HepG2 (cell line): ENCODE results near the gene CABLES1. TPM values are rescaled to one million over a fixed set of nuclear protein-coding genes. Genes with fewer than 3 reads are reported as not detected.

Experiments used
- ATAC-seq: fragments of 200-7000 bp; cut with Tn5 transposase; 3 replicates; pipeline ENCODE4 v1.9.1; 2020; ENCODE audit warnings: mild to moderate bottlenecking, moderate library complexity
- BruUV-seq: library from RNA; stranded (reverse); fragments of 400-500 nt; replicated peaks from 2 replicates; lab custom pipeline; 2021; lab: Mats Ljungman, UMichigan
- CTCF ChIA-PET: fragments of 300-600 bp; formaldehyde crosslinking; extraction: SDS; loops from one replicate; lab custom pipeline; 2021; ENCODE audit warnings: low total read pairs, inconsistent platforms, low intra/inter-chr PET ratio; lab: Yijun Ruan, JAX
- POLR2A ChIA-PET: fragments of 350-600 bp; sonication (Branson Sonifier 250); formaldehyde crosslinking; loops from one replicate; lab custom pipeline; 2020; ENCODE audit warnings: antibody characterized with exemption, inconsistent platforms; lab: Yijun Ruan, JAX
- DNase-seq: peaks from one replicate; pipeline ENCODE4 v3.0.0-alpha.2; 2015; ENCODE audit warnings: low spot score
- FAIRE-seq: peaks from 3 replicates; lab custom pipeline; 2011; peaks lifted over from hg19 to GRCh38; lab: Jason Lieb, UNC
- H2AFZ ChIP-seq: one replicate; pipeline ENCODE4 v1.6.1; 2011; ENCODE audit warnings: low read length, inconsistent platforms
- H3K27ac ChIP-seq: fragments of 300-600 bp; 3 replicates; pipeline ENCODE4 v1.8.0; 2011; ENCODE audit warnings: mixed run types, mild to moderate bottlenecking, mixed read lengths, low read length, inconsistent platforms; ENCODE audit not compliant: insufficient read depth; ENCODE audit errors: extremely low read length
- H3K27me3 ChIP-seq, 2 experiments: fragments of 200-600 bp in 1 of 2; 2 replicates in 1 of 2; 3 replicates in 1 of 2; pipeline versions ENCODE4 v1.6.0 to v1.8.0; 2011; ENCODE audit warnings: low read length in 2 of 2, mild to moderate bottlenecking in 2 of 2, moderate library complexity in 2 of 2, inconsistent platforms in 1 of 2; ENCODE audit not compliant: insufficient read depth in 2 of 2, control insufficient read depth in 1 of 2
- H3K36me3 ChIP-seq, 2 experiments: fragments of 200-600 bp in 1 of 2; replicated peaks in 1 of 2; 2 replicates in 1 of 2; 3 replicates in 1 of 2; pipeline versions ENCODE4 v1.5.1 to v1.8.0; 2011; ENCODE audit warnings: low read length in 2 of 2, inconsistent platforms in 1 of 2; ENCODE audit not compliant: insufficient read depth in 2 of 2, control insufficient read depth in 1 of 2
- H3K4me1 ChIP-seq: 2 replicates; pipeline ENCODE4 v1.5.1; 2012; ENCODE audit warnings: low read length, inconsistent platforms; ENCODE audit not compliant: insufficient read depth
- H3K4me2 ChIP-seq: 2 replicates; pipeline ENCODE4 v1.6.0; 2011; ENCODE audit warnings: low read depth, low read length, inconsistent platforms
- H3K4me3 ChIP-seq, 3 experiments: fragments of 200-600 bp in 1 of 3; sonication (generic), shearing (Covaris generic) in 1 of 3; replicated peaks in 1 of 3; 2 replicates each; pipeline ENCODE4 v1.5.1; 2011 to 2016; ENCODE audit warnings: low read length in 3 of 3, inconsistent platforms in 2 of 3, low read depth in 2 of 3, mild to moderate bottlenecking in 2 of 3, control low read depth in 1 of 3, mixed read lengths in 1 of 3; ENCODE audit not compliant: insufficient read depth in 1 of 3
- H3K79me2 ChIP-seq: one replicate; pipeline ENCODE4 v1.6.1; 2011; ENCODE audit warnings: low read length, inconsistent platforms; ENCODE audit not compliant: insufficient read depth
- H3K9ac ChIP-seq: 2 replicates; pipeline ENCODE4 v1.6.0; 2011; ENCODE audit warnings: mild to moderate bottlenecking, low read depth, low read length, inconsistent platforms; ENCODE audit not compliant: insufficient read depth
- H3K9me3 ChIP-seq: 2 replicates; pipeline ENCODE4 v1.5.1; 2012; ENCODE audit warnings: mild to moderate bottlenecking, low read length
- H4K20me1 ChIP-seq: 2 replicates; pipeline ENCODE4 v1.6.0; 2011; ENCODE audit warnings: inconsistent platforms, mild to moderate bottlenecking, low read length, moderate library complexity; ENCODE audit not compliant: insufficient read depth
- BHLHE40 ChIP-seq: IDR thresholded peaks from 2 replicates; pipeline ENCODE4 v1.6.1; 2011; ENCODE audit warnings: low read length, improper control_type of control experiment
- CSRNP1 ChIP-seq: sonication (generic); formaldehyde crosslinking; IDR thresholded peaks from 2 replicates; pipeline ENCODE4 v1.8.1; 2023; ENCODE audit warnings: mild to moderate bottlenecking, missing genetic modification reagents
- FOSL1 ChIP-seq: sonication (generic); formaldehyde crosslinking; IDR thresholded peaks from 2 replicates; pipeline ENCODE4 v1.9.0; 2021; ENCODE audit warnings: missing genetic modification reagents, borderline replicate concordance
- FOXP1 ChIP-seq, 2 experiments: fragments of 450-650 bp in 1 of 2; IDR thresholded peaks; 2 replicates each; pipeline ENCODE4 v1.6.1; 2017 to 2018; ENCODE audit warnings: antibody characterized with exemption in 1 of 2
- ISL2 ChIP-seq: sonication (generic); formaldehyde crosslinking; IDR thresholded peaks from 2 replicates; pipeline ENCODE4 v1.5.0; 2020; ENCODE audit warnings: missing genetic modification reagents
- MAF1 ChIP-seq: sonication (generic); formaldehyde crosslinking; IDR thresholded peaks from 2 replicates; pipeline ENCODE4 v1.5.0; 2020; ENCODE audit warnings: missing genetic modification reagents, borderline replicate concordance
- NFE2 ChIP-seq: sonication (generic); formaldehyde crosslinking; IDR thresholded peaks from 2 replicates; pipeline ENCODE4 v1.4.0; 2020; ENCODE audit warnings: missing genetic modification reagents
- RBM39 ChIP-seq: fragments of 200-400 bp; formaldehyde crosslinking; IDR thresholded peaks from one replicate; pipeline ENCODE4 v1.6.1; 2018; ENCODE audit warnings: antibody characterized with exemption, mild to moderate bottlenecking, low read depth, low read length; ENCODE audit not compliant: poor library complexity, severe bottlenecking
- SIN3B ChIP-seq: fragments of 150-350 bp; IDR thresholded peaks from 2 replicates; pipeline ENCODE4 v1.6.1; 2014; ENCODE audit warnings: low read length
- SRSF1 ChIP-seq: fragments of 200-400 bp; formaldehyde crosslinking; optimal IDR thresholded peaks from 2 replicates; pipeline ENCODE3; 2017; ENCODE audit warnings: mild to moderate bottlenecking, low read depth, low read length, moderate library complexity
- ZNF232 ChIP-seq: sonication (generic); formaldehyde crosslinking; IDR thresholded peaks from 2 replicates; pipeline ENCODE4 v1.4.0; 2020; ENCODE audit warnings: missing genetic modification reagents, borderline replicate concordance
- ZNF253 ChIP-seq: sonication (generic); formaldehyde crosslinking; IDR thresholded peaks from 2 replicates; pipeline ENCODE4 v1.8.0; 2022; ENCODE audit warnings: mild to moderate bottlenecking, missing genetic modification reagents, borderline replicate concordance
- ZNF281 ChIP-seq: sonication (generic); formaldehyde crosslinking; IDR thresholded peaks from 2 replicates; pipeline ENCODE4 v1.4.0; 2020; ENCODE audit warnings: missing genetic modification reagents, borderline replicate concordance
- ZNF451 ChIP-seq: sonication (generic); formaldehyde crosslinking; IDR thresholded peaks from 2 replicates; pipeline ENCODE4 v1.5.0; 2020; ENCODE audit warnings: mild to moderate bottlenecking, missing genetic modification reagents
- ZNF513 ChIP-seq: sonication (generic); formaldehyde crosslinking; conservative IDR thresholded peaks from 2 replicates; pipeline ENCODE4 v1.5.0; 2020; ENCODE audit warnings: missing genetic modification reagents
- ZNF580 ChIP-seq: IDR thresholded peaks from 2 replicates; pipeline ENCODE4 v1.6.1; 2016; ENCODE audit warnings: low read depth, borderline replicate concordance
- WGBS: methylation state at CpG from one replicate; pipeline ENCODE4 v1.1.6; 2017; ENCODE audit warnings: low lambda C conversion rate; 5-methylcytosine and 5-hydroxymethylcytosine counted together
- in situ Hi-C: cut with HindIII; loops from 2 replicates; pipeline ENCODE4 v1.10.0; 2017; ENCODE audit warnings: low pct_unique_long_range_greater_than_20kb; ENCODE audit not compliant: extremely low pct_ligation_motif_present
- intact Hi-C: fragments of 100-400 bp; cut with micrococcal nuclease; formaldehyde crosslinking; loops from one replicate; pipeline ENCODE4 v1.10.0; 2022; ENCODE audit not compliant: unreplicated experiment
- polyA plus RNA-seq, 8 experiments: library from polyadenylated mRNA; depleted of rRNA in 3 of 8; stranded (reverse) in 7 of 8; unstranded in 1 of 8; fragments of >200 nt; fragmentation: Illumina TruSeq in 4 of 8; extraction: Trizol in 4 of 8; gene quantifications; 2 replicates each; pipeline versions ENCODE4 v1.2.1 to v1.2.3, GENCODE V29; 2011 to 2016; ENCODE audit warnings: low read depth in 4 of 8, missing spikeins in 1 of 8, mixed read lengths in 1 of 8; ENCODE audit not compliant: insufficient read depth in 1 of 8
- total RNA-seq, 5 experiments: library from RNA; depleted of rRNA; stranded (reverse); fragments of >200 nt; fragmentation: Illumina TruSeq; extraction: Trizol; gene quantifications; 2 replicates each; pipeline ENCODE4 v1.2.3, GENCODE V29; 2016; ENCODE audit warnings: low read depth in 1 of 5
- TF ChIP-seq, protein P1 (sequence below): sonication (generic); IDR thresholded peaks from 2 replicates; pipeline ENCODE4 v1.6.1; 2016; ENCODE audit warnings: low read depth, borderline replicate concordance

Gene CABLES1
- total and polyA plus RNA-seq, 2 of the 13 experiments (the other 11 are each of a cell fraction or from before 2014, with no cell fraction given) = 14.7 to 25.8 TPM

DNA sequence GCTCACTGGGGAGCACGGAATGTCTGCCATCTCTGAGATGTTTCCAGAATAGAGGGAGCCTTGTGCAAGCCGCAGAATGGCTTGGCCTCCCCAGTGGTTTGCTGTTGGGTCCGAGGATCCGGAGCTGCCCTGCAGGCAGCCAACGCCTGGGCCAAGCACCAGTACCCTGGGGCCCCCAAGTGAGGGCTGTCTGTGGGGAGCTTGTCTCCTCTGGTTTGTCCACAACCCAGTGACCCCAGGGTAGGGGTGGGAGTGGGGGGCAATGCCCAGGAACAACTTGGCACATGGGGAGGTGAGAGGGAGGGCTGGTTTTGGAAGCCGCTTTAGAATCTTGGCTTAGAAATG is 147.1 kb downstream of the CABLES1 start:
- H3K9ac ChIP-seq = no peak overlapping the region

More for the DNA sequence above, 147.1 kb downstream of the CABLES1 start:
- Histone ChIP-seq H3K79me2 (no peaks in the 10 kb centered on the region), H4K20me1 (no peaks in the 10 kb centered on the region), H2AFZ (no peak overlapping the region), H3K4me2 (no peak overlapping the region), H3K9me3 (0 out of 2 replicates have a peak, but pooled peaks cover 4% of the 10 kb centered on the region), H3K27me3 (no peaks in the 10 kb centered on the region), H3K4me3 (no peak overlapping the region), H3K27ac (no peak overlapping the region), H3K4me1 (peaks cover 39% of the 10 kb centered on the region), H3K36me3 (no peaks in the 10 kb centered on the region)
- 100% methylated on average over 4 of the region's 6 CpGs for WGBS
- ChIA-PET CTCF (no interaction called here), POLR2A (no interaction called here)
- TF ChIP-seq ZNF451 (CRISPR knock-in tag) (no peak), FOXP1 (IDR thresholded peaks at IDR 0.05) (no peak), FOXP1 (CRISPR knock-in tag; IDR thresholded peaks at IDR 0.05) (no peak), MAF1 (CRISPR knock-in tag) (no peak), ZNF232 (no peak), BHLHE40 (no peak), NFE2 (CRISPR knock-in tag) (no peak), ZNF513 (CRISPR knock-in tag) (no peak), FOSL1 (no peak), SIN3B (no peak), ZNF253 (CRISPR knock-in tag) (no peak), CSRNP1 (CRISPR knock-in tag) (no peak), ZNF281 (no peak), ZNF580 (CRISPR knock-in tag) (no peak), SRSF1 (no peak), ISL2 (no peak), RBM39 (no peak)
- TF ChIP-seq, protein P1, sequence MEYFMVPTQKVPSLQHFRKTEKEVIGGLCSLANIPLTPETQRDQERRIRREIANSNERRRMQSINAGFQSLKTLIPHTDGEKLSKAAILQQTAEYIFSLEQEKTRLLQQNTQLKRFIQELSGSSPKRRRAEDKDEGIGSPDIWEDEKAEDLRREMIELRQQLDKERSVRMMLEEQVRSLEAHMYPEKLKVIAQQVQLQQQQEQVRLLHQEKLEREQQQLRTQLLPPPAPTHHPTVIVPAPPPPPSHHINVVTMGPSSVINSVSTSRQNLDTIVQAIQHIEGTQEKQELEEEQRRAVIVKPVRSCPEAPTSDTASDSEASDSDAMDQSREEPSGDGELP = no peak
- ATAC-seq (0 out of 3 replicates have a peak, but pooled peaks have one; percentile 24), FAIRE-seq (no peak), DNase-seq (no peak)
- BruUV-seq = no TSS peak
- intact Hi-C loops (no loop called here), in situ Hi-C loops (no loop called here)
